Esophagus squamous epithelium (tissue), 4 donors: ENCODE data around the gene CLEC2A.

ENCODE experiments used
- POLR2A ChIP-seq, 4 donors: fragments of 450-650 bp; IDR thresholded peaks; one replicate each; pipeline ENCODE4 v1.6.1; 2017; ENCODE audit warnings: antibody characterized with exemption in 4 of 4, mild to moderate bottlenecking in 4 of 4, moderate library complexity in 3 of 4
- TF ChIP-seq, protein P1 (sequence below), 6 experiments: fragments of 450-650 bp in 4 of 6; fragments of 200-600 bp in 2 of 6; sonication (generic) in 2 of 6; IDR thresholded peaks; one replicate each; pipeline ENCODE4 v1.5.1; 2016 to 2019; ENCODE audit warnings: antibody characterized with exemption in 6 of 6, mild to moderate bottlenecking in 4 of 6, moderate library complexity in 4 of 6

DNA sequence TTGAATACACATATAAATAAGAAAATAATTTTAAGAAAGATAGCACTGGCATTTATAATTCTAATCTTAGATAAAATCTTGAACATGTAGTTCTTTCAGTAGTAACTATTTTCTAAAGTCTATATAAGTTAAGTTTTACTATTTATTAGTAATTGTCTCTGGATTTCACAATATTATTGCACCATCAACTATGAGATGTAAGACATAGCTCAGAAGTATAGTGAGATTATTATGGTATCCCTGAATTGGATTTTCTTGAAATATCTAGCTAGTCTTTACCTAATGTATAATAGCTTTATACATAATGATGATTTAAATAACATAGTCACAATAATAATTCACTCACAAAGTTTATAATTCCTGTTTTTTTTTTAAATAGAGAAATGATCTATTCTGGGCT, 45.7 kb upstream of the CLEC2A start:
- TF ChIP-seq, protein P1, sequence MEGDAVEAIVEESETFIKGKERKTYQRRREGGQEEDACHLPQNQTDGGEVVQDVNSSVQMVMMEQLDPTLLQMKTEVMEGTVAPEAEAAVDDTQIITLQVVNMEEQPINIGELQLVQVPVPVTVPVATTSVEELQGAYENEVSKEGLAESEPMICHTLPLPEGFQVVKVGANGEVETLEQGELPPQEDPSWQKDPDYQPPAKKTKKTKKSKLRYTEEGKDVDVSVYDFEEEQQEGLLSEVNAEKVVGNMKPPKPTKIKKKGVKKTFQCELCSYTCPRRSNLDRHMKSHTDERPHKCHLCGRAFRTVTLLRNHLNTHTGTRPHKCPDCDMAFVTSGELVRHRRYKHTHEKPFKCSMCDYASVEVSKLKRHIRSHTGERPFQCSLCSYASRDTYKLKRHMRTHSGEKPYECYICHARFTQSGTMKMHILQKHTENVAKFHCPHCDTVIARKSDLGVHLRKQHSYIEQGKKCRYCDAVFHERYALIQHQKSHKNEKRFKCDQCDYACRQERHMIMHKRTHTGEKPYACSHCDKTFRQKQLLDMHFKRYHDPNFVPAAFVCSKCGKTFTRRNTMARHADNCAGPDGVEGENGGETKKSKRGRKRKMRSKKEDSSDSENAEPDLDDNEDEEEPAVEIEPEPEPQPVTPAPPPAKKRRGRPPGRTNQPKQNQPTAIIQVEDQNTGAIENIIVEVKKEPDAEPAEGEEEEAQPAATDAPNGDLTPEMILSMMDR (IDR thresholded peaks at IDR 0.05) = no peak
- no peak for TF ChIP-seq POLR2A (IDR thresholded peaks at IDR 0.05)
